ENCODE results near the gene CMIP. TPM values are rescaled to one million over a fixed set of nuclear protein-coding genes. Genes with fewer than 3 reads are reported as not detected.

CMIP gene
- polyA plus RNA-seq, 1 experiment: 4.9 TPM

- POLR2A ChIA-PET: no interaction called here
- Histone ChIP-seq H3K27me3 (ENCODE audit: control insufficient read depth, insufficient read depth, low read length) (no peaks in the 10 kb centered on the region), H3K4me3 (ENCODE audit: low read depth, low read length) (no peak overlapping the region), H3K36me3 (ENCODE audit: control insufficient read depth, insufficient read depth, low read length) (no peaks in the 10 kb centered on the region)
- CTCF ChIA-PET: no interaction called here
- no peak for TF ChIP-seq CTCF (IDR thresholded peaks at IDR 0.05; ENCODE audit: insufficient read depth, low read depth, low read length)
- DNase-seq (ENCODE audit: low read depth): no peak
These were observed 98.3 kb downstream of the CMIP start for GRCh38 chr16:81542609-81543570.

- DNase-seq (ENCODE audit: low read depth): no peak
- no peak for TF ChIP-seq CTCF (IDR thresholded peaks at IDR 0.05; ENCODE audit: insufficient read depth, low read depth, low read length)
- Histone ChIP-seq H3K4me3 (ENCODE audit: low read depth, low read length) (no peak overlapping the region), H3K36me3 (ENCODE audit: control insufficient read depth, insufficient read depth, low read length) (no peaks in the 10 kb centered on the region), H3K27me3 (ENCODE audit: control insufficient read depth, insufficient read depth, low read length) (no peaks in the 10 kb centered on the region)
- CTCF ChIA-PET: no interaction called here
- POLR2A ChIA-PET: no interaction called here
These were observed 99.0 kb downstream of the CMIP start for GRCh38 chr16:81543571-81543970.

GRCh38 chr16:81544261-81544660 is 99.7 kb downstream of the CMIP start:
- Histone ChIP-seq H3K27me3 (ENCODE audit: control insufficient read depth, insufficient read depth, low read length) (no peaks in the 10 kb centered on the region), H3K36me3 (ENCODE audit: control insufficient read depth, insufficient read depth, low read length) (no peaks in the 10 kb centered on the region), H3K4me3 (ENCODE audit: low read depth, low read length) (no peak overlapping the region)
- CTCF ChIA-PET: no interaction called here
- no peak for TF ChIP-seq CTCF (IDR thresholded peaks at IDR 0.05; ENCODE audit: insufficient read depth, low read depth, low read length)
- POLR2A ChIA-PET: no interaction called here
- no peak for DNase-seq (ENCODE audit: low read depth)

- CTCF ChIA-PET: no interaction called here
These were observed 100.2 kb downstream of the CMIP start for GRCh38 chr16:81544700-81545271.

More at GRCh38 chr16:81544700-81545271, 100.2 kb downstream of the CMIP start:
- DNase-seq (ENCODE audit: low read depth): no peak
- Histone ChIP-seq H3K36me3 (ENCODE audit: control insufficient read depth, insufficient read depth, low read length) (no peaks in the 10 kb centered on the region), H3K4me3 (ENCODE audit: low read depth, low read length) (no peak overlapping the region), H3K27me3 (ENCODE audit: control insufficient read depth, insufficient read depth, low read length) (no peaks in the 10 kb centered on the region)
- POLR2A ChIA-PET: no interaction called here
- TF ChIP-seq CTCF (IDR thresholded peaks at IDR 0.05; ENCODE audit: insufficient read depth, low read depth, low read length): no peak
